ENCODE data around the gene CDK2.

Gene CDK2

DNA sequence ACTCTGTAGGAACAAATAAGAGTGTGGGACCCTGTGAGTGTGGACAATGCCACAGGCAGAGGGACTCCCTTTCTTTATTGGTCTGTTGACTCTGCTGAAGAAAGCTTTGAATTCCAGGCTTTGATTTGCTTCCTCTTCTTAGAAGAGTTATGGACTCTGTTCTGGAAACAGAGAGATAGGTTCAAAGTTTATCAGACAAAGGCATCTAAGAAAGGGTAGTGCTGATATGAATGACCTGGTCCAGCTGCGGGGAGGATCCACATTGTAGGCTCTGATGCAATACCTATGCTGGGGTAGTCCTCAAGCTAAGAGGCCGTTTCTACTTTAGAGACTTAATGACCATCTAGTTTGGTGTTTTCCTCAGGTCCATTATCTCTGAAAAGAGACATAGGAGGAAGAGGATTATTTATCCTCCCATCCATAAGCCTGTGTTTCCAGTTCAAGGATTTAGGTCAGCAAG lies 43.5 kb downstream of the CDK2 start:
- DNase-seq (ENCODE audit: extremely low read depth in 1 of 2, low read depth in 1 of 2), result no peak

DNA sequence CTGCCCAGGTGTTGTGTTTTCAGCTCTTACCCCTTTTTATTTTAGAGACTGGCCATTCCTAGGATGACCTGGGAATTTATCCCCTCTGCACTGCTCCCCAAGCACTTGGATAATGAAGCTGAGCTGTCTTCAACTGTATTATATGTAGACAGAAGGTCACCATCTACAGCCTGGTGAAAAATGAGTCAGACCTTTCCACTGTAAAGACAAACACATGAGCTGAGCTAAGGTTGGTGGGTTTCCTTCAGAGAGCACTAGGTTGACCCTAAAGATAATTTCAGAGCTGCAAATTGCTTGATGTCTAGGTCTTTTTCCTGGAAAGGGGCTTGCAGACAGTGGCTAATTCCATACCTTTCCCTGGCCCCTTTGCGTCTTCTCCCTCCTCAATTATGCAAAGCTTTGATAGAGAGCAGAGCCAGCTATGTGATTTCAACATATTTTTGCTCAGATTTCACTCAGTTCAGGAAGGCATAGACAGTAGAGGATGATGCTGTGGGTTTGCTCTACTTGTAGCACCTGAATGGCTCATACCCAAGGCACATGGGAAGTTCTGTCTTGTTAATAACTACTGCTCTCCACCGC lies 45.0 kb downstream of the CDK2 start:
- DNase-seq (ENCODE audit: extremely low read depth in 1 of 2, low read depth in 1 of 2), result no peak

DNA sequence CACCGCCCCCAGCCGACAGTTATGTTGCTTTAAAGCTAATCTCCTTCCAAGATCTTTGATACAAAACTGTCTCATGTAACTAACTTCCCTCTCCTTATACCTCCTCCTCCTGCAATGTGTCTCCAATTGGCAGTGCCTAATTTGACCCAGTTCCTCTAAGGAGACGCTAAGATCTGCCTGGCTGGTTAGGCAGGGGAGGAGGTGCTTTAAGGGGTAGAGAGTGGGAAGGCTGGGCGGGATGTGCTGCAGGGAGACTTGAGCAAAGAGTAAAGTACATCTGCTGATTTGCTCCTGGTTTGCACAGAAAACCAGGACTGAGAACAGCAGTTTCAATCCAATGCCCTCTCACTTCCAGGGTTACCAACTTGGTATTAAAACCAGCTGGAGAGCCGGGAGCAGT lies 46.9 kb downstream of the CDK2 start:
- no peak for DNase-seq (ENCODE audit: extremely low read depth in 1 of 2, low read depth in 1 of 2)

DNA sequence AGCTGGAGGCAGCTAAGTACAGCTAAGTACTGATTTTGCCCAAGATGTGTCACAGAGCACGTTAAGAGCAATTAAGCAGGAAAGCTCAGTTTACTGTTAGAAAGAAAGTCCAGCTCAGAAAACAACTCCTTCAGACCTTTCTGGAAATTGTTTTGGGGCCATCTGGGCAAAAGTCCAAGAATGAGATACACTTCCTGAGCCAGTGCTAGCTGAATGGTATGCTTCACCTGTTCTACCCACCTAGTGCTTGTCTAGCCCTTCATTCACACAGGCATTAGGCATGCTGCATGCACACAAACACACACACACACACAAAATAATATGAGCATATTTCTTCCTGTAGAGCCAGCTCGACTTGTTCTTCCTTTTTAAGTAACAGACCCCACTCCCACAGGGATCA lies 47.6 kb downstream of the CDK2 start:
- DNase-seq (ENCODE audit: extremely low read depth in 1 of 2, low read depth in 1 of 2), result no peak

DNA sequence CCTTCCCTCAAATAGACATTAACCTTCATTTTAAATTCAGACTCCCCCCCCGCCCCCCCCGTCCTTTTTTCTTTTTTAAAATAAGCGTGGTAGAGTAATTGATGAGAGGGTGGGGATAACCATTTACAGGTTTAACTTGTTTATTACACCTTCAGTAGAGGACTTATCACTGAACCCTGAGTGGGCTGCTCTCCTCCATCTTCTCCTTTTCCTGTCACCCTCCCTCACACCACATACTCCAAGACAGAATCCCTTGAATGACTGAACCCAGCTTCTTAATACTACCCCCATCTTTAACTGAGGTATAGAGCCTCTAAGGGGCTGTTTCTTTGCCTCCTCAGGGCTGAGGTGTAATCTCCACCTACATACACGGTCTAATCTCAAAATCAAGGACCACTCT lies 50.6 kb downstream of the CDK2 start:
- DNase-seq (ENCODE audit: extremely low read depth in 1 of 2, low read depth in 1 of 2), result no peak

DNA sequence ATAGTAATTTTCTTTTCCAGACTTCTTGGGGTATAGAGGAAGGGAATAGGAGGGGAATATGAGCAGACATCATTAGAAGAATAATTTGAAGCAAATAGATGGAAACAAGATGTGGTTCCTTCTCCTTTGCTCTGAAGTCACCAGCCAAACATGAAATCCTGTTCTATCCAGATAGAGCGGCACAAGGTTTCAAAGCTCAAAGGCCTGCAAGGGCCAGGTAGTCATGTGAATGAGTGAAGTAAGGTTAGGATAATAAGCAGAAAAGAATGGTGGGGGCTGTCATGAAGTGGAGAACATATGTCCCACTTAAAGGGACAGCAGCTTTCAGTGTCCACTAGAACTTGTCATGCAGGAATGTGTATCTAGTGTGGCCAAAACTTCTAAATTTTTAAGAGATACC lies 51.7 kb downstream of the CDK2 start:
- no peak for DNase-seq (ENCODE audit: extremely low read depth in 1 of 2, low read depth in 1 of 2)

DNA sequence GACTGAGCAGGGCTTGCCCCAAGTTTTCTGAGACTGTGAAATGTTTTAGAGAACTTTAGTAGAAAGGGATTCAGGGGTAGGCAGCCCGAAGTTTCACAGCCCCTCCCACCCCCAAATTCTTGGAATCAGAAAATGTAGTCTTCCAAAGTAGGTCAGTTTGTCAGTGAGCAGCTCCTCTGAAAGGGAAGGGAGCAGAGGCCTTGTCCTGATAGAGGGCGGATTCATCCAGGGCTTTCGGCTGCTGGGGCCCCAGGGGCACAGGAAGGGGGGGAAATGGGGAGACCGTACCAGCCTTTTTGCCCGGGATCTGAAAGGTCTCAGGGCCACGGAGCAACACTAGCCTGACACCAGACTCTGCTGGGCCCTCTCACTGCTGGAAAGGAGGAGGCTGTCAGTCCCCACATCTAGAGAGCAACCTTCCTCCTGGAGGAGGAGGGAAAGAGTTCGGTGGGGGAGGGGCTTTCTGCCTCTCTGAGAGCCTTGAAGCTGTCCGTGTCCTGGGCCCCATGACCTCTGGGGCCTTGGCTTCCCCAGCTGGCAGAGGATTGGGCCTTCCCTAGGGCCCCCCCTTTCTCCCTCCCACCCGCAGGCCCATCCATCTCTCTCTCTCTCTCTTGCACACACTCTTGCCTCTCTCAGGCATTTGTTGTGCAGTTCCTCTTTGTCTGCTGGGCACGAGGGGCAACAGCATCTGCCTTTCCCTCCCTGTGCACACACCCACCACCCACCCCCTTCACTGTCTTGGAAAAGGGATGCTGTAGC lies 54.0 kb downstream of the CDK2 start, which contains the start of gene IKZF4:
Gene IKZF4 (plus strand): TSS at position 621 of the 762 bp plus-strand sequence. CDS start 451 bp downstream, outside the sequence.
- DNase-seq (ENCODE audit: extremely low read depth in 1 of 2, low read depth in 1 of 2), result no peak

DNA sequence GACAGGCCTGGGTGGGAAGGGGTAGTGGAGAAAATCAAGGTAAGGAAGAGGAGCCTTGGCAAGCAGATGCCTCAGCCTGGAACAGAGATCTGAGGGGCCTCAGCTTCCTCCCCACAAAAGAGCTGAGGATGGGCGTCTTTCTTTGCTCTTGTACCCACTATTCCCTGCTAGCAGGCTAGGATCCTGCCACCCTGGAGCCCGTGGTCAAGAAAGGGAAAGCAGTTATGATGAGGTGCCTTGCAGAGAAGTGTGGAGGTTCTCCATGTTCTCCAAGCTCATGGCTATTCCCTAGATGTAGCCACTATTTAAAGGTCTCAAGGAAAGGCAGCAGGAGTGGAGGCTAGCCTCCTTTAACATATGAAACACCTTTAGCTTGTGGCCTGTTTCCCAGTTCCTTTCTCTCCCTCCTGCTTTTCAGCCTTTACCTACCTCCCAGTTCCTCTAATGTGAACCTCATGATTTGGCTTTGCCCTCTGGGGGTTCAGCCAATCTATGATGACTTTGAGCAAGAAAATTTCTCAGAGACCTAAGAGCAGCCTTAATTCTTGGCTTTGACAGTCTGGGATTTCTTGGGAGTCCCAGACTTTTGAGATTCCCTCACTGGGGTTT lies 55.4 kb downstream of the CDK2 start:
- DNase-seq (ENCODE audit: extremely low read depth in 1 of 2, low read depth in 1 of 2), result no peak
